K562 (cell line): ENCODE measurements around the gene HSPA5. TPM values are rescaled to one million over a fixed set of nuclear protein-coding genes. Genes with fewer than 3 reads are reported as not detected.

Experiments used
- BCLAF1 ChIP-seq, 2 experiments: fragments of 450-650 bp in 1 of 2; IDR thresholded peaks; 2 replicates each; pipeline ENCODE4 v1.6.1; 2011 to 2017; ENCODE audit warnings: low read depth in 2 of 2, antibody characterized with exemption in 1 of 2, borderline replicate concordance in 1 of 2, low read length in 1 of 2, mild to moderate bottlenecking in 1 of 2, mixed read lengths in 1 of 2; ENCODE audit not compliant: control insufficient read depth in 1 of 2
- CC2D1A ChIP-seq: fragments of 450-650 bp; IDR thresholded peaks from 2 replicates; pipeline ENCODE4 v1.6.1; 2017; ENCODE audit warnings: mild to moderate bottlenecking
- CCAR2 ChIP-seq: fragments of 200-400 bp; formaldehyde crosslinking; IDR thresholded peaks from 2 replicates; pipeline ENCODE4 v1.6.1; 2017; ENCODE audit warnings: mild to moderate bottlenecking, low read depth, low read length
- FOXK1 ChIP-seq: sonication (generic); formaldehyde crosslinking; IDR thresholded peaks from 2 replicates; pipeline ENCODE4 v1.8.0; 2022; ENCODE audit warnings: missing genetic modification reagents, mild to moderate bottlenecking, borderline replicate concordance
- GTF3C2 ChIP-seq: IDR thresholded peaks from 3 replicates; pipeline ENCODE4 v1.6.1; 2011; ENCODE audit warnings: borderline replicate concordance, mild to moderate bottlenecking, moderate library complexity; ENCODE audit not compliant: insufficient read length; ENCODE audit errors: extremely low read depth
- HCFC1 ChIP-seq: IDR thresholded peaks from 2 replicates; pipeline ENCODE4 v1.6.1; 2012; ENCODE audit warnings: low read depth, low read length, improper control_type of control experiment
- HMG20A ChIP-seq: fragments of 450-650 bp; formaldehyde crosslinking; conservative IDR thresholded peaks from 2 replicates; pipeline ENCODE4 v1.4.0; 2020; ENCODE audit warnings: mild to moderate bottlenecking, mixed read lengths
- HOXB6 ChIP-seq: fragments of 250-450 bp; sonication (Bioruptor Pico); IDR thresholded peaks from 2 replicates; pipeline ENCODE4 v1.5.1; 2022; ENCODE audit warnings: mild to moderate bottlenecking, borderline replicate concordance
- IFI16 ChIP-seq: fragments of 250-450 bp; sonication (Bioruptor Pico); IDR thresholded peaks from 2 replicates; pipeline ENCODE4 v2.1.2; 2022; ENCODE audit warnings: mild to moderate bottlenecking, inconsistent platforms
- RBBP5 ChIP-seq: fragments of 200-600 bp; sonication (generic); IDR thresholded peaks from 2 replicates; pipeline ENCODE4 v1.6.1; 2012; ENCODE audit warnings: borderline replicate concordance, mild to moderate bottlenecking, low read length, control low read depth, inconsistent platforms; ENCODE audit not compliant: insufficient read depth, poor library complexity, severe bottlenecking
- STAT5A ChIP-seq: IDR thresholded peaks from 2 replicates; pipeline ENCODE4 v1.6.1; 2012; ENCODE audit warnings: low read length, inconsistent platforms, borderline replicate concordance
- THRAP3 ChIP-seq: fragments of 450-650 bp; IDR thresholded peaks from 2 replicates; pipeline ENCODE4 v1.6.1; 2016; ENCODE audit warnings: mild to moderate bottlenecking, inconsistent platforms, borderline replicate concordance
- ZNF146 ChIP-seq: IDR thresholded peaks from one replicate; pipeline ENCODE4 v1.6.1; 2018; ENCODE audit warnings: missing compliant biosample characterization; ENCODE audit not compliant: unreplicated experiment
- ZNF3 ChIP-seq: fragments of 250-450 bp; sonication (Bioruptor Pico); IDR thresholded peaks from 2 replicates; pipeline ENCODE4 v1.5.0; 2021; ENCODE audit warnings: mild to moderate bottlenecking, moderate library complexity
- polyA plus RNA-seq, 8 experiments: library from polyadenylated mRNA; depleted of rRNA in 4 of 8; stranded (reverse) in 5 of 8; unstranded in 3 of 8; fragments of >200 nt; fragmentation: Nextera tagmentation in 2 of 8; fragmentation: Illumina TruSeq in 1 of 8; extraction: Ambion mirVana in 2 of 8; extraction: Trizol in 1 of 8; gene quantifications; 2 replicates each; pipeline versions ENCODE4 v1.2.1 to v1.2.3, GENCODE V29; 2011 to 2014; ENCODE audit warnings: inconsistent platforms in 1 of 8, missing spikeins in 1 of 8
- total RNA-seq, 7 experiments: library from RNA; depleted of rRNA in 6 of 7; stranded (reverse); fragments of >200 nt in 6 of 7; fragmentation: Illumina TruSeq in 2 of 7; extraction: Trizol in 2 of 7; gene quantifications; 2 replicates each; pipeline versions ENCODE4 v1.2.1 to v1.2.3, GENCODE V29; 2011 to 2021; ENCODE audit warnings: low replicate concordance in 1 of 7
- TF ChIP-seq, protein P1 (sequence below): fragments of 250-450 bp; sonication (Bioruptor Pico); IDR thresholded peaks from 2 replicates; pipeline ENCODE4 v1.4.0; 2020

The HSPA5 gene
- total and polyA plus RNA-seq, 9 of the 15 experiments (the other 6 are each of a cell fraction or from before 2014, with no cell fraction given) = 48.0 to 265 (median 113) TPM

DNA sequence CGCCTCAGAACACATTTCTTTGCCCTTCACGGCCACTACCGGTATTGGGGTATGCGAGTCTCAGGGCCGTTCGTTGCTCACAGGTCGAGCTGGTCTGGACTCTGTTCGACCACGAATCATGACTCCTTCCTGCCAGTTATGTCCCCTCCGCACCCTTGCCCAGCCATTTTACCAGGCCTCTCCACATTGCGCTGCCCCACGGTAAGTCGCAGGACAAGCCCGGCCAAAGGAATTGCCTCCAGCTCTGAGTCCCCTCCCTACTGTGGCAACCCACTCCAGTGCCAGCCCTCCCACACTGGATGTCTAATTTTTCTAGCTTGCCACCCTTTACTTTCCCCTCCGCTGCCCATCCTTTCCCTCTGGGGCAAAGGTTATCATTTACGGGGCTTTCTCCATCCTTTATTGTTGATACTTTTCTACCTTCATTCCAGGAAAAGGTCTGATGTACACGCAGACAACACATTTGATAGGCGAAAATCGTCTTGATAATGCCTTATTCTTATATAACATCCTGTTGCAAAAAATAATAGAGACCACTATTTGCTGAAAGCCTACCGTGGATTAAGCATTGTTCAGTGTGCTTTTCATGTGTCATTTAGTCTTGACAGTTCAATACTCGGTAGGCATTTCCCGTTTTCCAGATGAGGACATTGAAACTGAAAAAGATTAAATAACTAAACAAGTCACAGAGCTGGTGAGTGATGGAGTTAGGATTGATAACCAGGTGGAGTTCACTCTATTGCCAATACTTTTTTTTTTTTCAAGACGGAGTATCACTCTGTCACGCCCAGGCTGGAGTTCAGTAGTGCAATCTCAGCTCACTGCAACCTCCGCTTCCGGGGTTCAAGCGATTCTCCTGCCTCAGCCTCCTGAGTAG lies 958 bp upstream of the HSPA5 start (continued):
- TF ChIP-seq BCLAF1 (IDR thresholded peaks at IDR 0.05; ENCODE audit: borderline replicate concordance in 1 of 2, control insufficient read depth in 1 of 2, low read depth in 2 of 2, low read length in 1 of 2) = no peak
- TF ChIP-seq FOXK1 (CRISPR knock-in tag) = no peak
- no peak for TF ChIP-seq STAT5A
- TF ChIP-seq IFI16 (CRISPR knock-in tag) = no peak
- TF ChIP-seq, protein P1, sequence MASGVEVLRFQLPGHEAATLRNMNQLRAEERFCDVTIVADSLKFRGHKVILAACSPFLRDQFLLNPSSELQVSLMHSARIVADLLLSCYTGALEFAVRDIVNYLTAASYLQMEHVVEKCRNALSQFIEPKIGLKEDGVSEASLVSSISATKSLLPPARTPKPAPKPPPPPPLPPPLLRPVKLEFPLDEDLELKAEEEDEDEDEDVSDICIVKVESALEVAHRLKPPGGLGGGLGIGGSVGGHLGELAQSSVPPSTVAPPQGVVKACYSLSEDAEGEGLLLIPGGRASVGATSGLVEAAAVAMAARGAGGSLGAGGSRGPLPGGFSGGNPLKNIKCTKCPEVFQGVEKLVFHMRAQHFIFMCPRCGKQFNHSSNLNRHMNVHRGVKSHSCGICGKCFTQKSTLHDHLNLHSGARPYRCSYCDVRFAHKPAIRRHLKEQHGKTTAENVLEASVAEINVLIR (CRISPR knock-in tag) = no peak
- TF ChIP-seq ZNF3 (CRISPR knock-in tag) = no peak
- no peak for TF ChIP-seq THRAP3
- TF ChIP-seq RBBP5 = no peak
- TF ChIP-seq HOXB6 (CRISPR knock-in tag) = no peak
- TF ChIP-seq HMG20A = no peak
- TF ChIP-seq HCFC1 = no peak
- TF ChIP-seq GTF3C2 = no peak
- no peak for TF ChIP-seq ZNF146 (CRISPR knock-in tag)
- TF ChIP-seq CC2D1A = no peak
- TF ChIP-seq CCAR2 = no peak
